Activated naive CD8-positive, alpha-beta T cell (primary cell): Measurements from ENCODE around the gene DAP.
"Not testable (repeated sequence)": the region's sequence is repeated elsewhere in the genome, so short reads cannot be mapped to it uniquely, and the experiment has no call there.

Experiments
- H3K27ac Mint-ChIP-seq: one replicate; pipeline ENCODE4 v1.8.0; 2021; ENCODE audit warnings: mixed read lengths
- H3K27me3 Mint-ChIP-seq: one replicate; pipeline ENCODE4 v1.8.0; 2021; ENCODE audit warnings: mixed read lengths
- H3K36me3 Mint-ChIP-seq: one replicate; pipeline ENCODE4 v1.8.0; 2021; ENCODE audit warnings: mixed read lengths
- H3K4me1 Mint-ChIP-seq: one replicate; pipeline ENCODE4 v1.8.0; 2021; ENCODE audit warnings: low read depth, mixed read lengths
- H3K4me3 Mint-ChIP-seq: one replicate; pipeline ENCODE4 v1.8.0; 2021; ENCODE audit warnings: mild to moderate bottlenecking, mixed read lengths
- H3K9me3 Mint-ChIP-seq: one replicate; pipeline ENCODE4 v1.8.0; 2021; ENCODE audit warnings: low read depth, mixed read lengths

DAP gene

DNA sequence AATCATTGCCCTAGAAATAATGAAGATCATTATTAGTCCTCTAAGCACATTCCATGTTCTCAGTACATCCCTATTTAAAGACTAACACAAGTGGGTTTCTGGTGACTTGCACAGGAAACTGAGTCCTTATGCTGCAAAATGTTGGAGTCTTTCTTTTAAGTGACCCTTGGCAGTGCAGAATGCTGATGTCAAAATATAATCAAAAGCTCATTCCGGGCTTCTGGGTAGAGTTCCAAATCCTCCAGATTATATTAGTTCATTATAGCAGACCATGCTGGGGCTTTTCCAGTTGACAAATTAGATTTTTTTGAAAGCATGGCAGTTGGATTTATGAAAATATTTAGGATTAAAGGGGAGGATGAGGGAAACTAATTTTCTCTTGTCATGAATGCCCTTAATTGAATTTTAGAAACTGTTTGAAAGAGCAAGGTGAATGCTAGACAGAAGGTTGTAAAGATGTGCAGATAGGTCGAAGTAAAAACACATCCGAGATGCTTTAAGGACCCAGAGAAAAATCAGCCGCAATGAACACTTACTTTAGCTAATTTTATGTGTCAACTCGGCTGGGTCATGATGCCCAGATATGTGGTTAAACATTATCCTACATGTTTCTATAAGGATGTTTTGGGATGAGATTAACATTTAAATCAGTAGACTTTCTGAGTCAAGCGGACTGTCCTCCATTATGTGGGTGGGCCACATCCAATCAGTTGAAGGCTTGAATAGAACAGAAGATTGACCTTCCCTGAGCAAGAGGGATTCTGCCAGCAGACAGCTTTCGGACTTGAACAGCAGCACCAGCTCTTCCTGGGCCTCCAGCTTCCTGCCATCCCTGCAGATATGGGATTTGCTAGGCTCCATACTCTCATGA, 88.7 kb downstream of the DAP start:
- H3K9me3 Mint-ChIP-seq, result peaks cover 6% of the 10 kb centered on the region
- no peaks in the 10 kb centered on the region for H3K4me1 Mint-ChIP-seq
- no peaks in the 10 kb centered on the region for H3K27me3 Mint-ChIP-seq
- no peak overlapping the region for H3K27ac Mint-ChIP-seq
- no peak overlapping the region for H3K4me3 Mint-ChIP-seq
- peaks cover 5% of the 10 kb centered on the region for H3K36me3 Mint-ChIP-seq

DNA sequence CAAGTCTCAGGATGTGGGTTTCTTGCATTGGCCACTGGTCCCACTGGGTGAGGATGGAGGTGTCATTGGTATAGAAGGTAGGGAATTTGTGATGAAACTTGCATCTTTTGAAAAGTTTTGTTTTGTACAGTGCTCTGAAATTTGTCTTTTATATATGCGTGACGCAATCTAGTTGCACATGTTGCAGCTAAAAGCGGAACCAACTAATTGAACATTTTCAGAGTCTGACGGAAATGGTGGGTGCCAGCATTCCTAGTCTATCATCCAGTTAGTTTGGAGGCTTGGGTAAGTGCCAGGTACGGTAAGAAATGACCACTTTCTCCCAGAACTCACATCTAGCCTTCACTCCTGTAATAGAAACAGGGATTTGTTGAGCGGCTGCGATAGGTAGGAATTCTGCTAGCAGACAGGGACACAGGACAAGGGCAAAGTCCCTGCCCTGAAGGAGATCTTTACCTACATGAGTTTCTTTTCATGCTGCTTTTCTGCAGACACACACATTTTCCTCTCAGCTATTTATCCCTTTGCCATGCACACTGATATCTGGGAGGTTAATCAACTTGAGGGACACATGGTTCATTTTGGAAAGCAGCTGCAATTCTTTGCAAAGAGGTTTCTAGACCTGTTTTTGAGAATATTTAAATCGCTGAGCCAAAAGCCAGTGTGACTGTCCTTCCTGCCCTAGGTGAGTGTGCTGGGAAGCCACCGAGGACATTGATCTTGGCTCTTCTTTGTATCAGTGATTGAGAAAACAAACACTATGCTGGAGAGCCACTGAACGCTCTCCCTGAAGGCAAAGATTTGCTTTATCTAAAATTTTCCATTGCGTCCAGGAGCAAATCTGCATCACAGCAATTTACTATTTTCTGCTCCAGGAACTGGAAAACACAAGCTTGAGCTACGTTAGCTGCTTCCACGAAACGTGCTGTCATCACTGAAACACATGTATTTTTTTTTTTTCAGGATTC, 89.7 kb downstream of the DAP start:
- H3K27me3 Mint-ChIP-seq, result no peaks in the 10 kb centered on the region

DNA sequence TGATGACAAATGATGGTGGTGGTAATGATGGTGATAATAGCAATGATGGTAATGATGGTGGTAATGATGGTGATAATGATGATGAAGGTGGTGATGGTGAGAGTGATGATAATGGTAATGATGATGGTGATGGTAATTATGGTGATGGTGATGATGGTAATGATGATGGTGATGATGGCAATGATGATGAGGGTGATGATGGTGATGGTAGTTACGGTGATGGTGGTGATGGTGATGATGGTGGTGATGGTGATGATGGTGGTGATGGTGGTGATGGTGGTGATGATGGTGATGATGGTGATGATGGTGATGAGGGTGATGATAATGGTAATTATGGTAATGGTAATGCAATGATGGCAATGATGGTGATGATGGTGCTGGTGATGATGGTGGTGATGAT, 91.1 kb downstream of the DAP start:
- Mint-ChIP-seq H3K4me1 (no peaks in the 10 kb centered on the region), H3K9me3 (no peaks in the 10 kb centered on the region), H3K27me3 (no peaks in the 10 kb centered on the region), H3K27ac (no peak overlapping the region), H3K36me3 (no peaks in the 10 kb centered on the region), H3K4me3 (no peak overlapping the region)

More for the DNA sequence above, 89.7 kb downstream of the DAP start:
- Mint-ChIP-seq H3K9me3 (no peaks in the 10 kb centered on the region), H3K36me3 (no peaks in the 10 kb centered on the region), H3K4me1 (no peaks in the 10 kb centered on the region), H3K27ac (no peak overlapping the region), H3K4me3 (no peak overlapping the region)

DNA sequence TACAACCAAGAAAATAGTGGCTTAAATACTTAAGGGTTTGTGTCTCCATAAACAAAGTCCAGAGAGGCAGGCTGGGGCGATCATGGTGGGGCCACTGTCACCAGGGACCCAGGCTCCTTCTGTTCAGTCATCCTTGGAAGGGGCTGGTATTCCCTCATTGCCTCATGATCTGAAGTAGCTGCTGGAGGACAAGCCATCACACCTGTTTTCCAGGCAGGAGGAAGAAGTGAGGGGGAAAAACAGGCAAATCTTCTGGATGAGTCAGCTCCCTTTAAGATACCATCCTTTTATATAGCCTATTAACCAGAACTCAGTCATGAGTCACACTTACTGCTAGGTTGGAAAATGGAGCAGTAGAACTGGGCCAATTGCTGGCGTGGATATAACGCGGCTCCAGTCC, 92.3 kb downstream of the DAP start:
- Mint-ChIP-seq H3K27me3 (no peaks in the 10 kb centered on the region), H3K27ac (no peak overlapping the region), H3K9me3 (no peaks in the 10 kb centered on the region), H3K36me3 (no peaks in the 10 kb centered on the region), H3K4me1 (no peaks in the 10 kb centered on the region), H3K4me3 (no peak overlapping the region)

DNA sequence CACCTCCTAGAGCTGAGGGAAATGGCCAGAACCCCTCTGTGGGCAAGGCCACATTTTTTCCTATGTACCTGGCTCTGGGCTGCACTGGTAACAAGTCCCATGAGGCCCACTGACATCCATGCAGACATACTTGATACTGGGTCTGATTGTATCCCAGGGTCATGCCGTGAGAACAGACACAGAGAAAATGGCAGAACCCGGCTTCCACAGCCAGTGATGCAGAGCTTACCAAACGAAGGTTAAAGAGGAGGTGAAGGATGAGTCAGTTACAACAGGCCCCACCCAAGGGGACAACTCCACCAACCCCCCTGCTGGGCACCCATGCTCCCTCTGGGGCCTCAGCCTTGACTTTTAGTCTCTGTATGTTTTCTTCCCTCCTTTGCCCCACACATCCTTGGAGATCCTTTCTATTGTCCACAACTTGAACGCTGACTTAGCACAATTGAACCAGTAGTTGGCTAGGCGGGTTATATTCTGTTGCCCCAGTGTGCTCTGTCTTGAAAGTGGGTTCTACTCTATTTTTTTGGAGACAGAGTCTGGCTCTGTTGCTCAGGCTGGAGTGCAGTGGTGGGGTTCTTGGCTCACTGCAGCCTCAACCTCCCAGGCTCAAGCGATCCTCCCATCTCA, 93.5 kb downstream of the DAP start:
- no peaks in the 10 kb centered on the region for H3K27me3 Mint-ChIP-seq

DNA sequence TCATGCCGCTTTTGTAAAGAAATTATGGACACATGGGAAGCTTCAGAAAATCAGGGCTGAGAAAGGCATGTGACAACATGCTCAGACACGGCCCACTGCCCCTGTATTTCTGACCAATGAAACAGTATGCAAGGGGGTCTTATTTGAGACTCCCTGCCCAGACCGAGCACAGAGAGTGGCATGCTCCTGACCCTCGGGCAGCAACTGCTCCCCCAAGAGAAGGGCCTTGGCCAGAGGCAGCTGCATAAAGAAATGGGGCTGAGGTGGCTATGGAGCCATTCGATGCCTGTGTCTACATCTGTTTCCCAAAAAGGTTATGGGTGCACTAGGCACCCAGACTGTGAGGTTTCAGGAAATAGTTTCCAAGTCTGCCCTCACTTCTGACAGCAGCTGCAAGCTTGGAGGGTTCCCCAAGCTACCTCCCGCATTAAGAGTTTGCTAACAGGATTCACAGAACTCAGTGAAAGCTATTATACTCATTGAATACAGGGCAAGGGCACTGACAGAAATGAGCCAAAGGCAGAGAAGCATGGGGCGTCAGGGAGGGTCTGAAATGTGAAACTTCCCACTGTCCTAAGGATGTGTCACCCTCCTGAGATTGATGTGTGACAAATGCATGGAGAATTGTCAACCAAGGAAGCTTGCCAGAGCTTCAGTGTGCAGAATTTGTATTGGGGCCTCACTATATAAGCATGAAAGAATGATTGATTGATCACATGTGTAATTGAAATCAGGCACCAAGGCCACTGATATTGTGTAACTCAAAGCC, 94.3 kb downstream of the DAP start:
- no peaks in the 10 kb centered on the region for H3K4me1 Mint-ChIP-seq
- H3K27ac Mint-ChIP-seq, result no peak overlapping the region
- no peak overlapping the region for H3K4me3 Mint-ChIP-seq
- no peaks in the 10 kb centered on the region for H3K36me3 Mint-ChIP-seq
- no peaks in the 10 kb centered on the region for H3K27me3 Mint-ChIP-seq
- H3K9me3 Mint-ChIP-seq, result no peaks in the 10 kb centered on the region

More for the DNA sequence above, 93.5 kb downstream of the DAP start:
- Mint-ChIP-seq H3K27ac (no peak overlapping the region), H3K9me3 (no peaks in the 10 kb centered on the region), H3K4me1 (no peaks in the 10 kb centered on the region), H3K4me3 (no peak overlapping the region), H3K36me3 (no peaks in the 10 kb centered on the region)

DNA sequence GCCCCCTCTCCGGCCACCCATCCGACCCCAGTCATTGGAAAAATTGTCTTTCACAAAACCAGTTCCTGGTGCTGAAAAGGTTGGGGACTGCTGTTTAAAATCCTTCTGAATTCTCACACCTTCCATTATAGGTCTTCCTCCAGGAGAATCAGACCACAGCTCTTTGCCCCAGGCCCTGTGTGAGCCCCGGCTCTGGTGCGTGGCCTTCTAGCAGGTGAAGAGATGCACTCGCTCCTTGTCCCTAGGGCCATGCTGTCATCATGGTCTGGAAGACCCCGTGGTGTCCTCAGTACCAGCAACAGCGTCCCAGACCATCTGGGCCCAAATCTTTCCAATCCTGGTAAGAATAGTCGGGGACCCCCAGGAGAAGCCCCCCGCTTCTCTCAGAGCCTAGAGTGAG, 95.2 kb downstream of the DAP start:
- H3K36me3 Mint-ChIP-seq, result no peaks in the 10 kb centered on the region
- H3K9me3 Mint-ChIP-seq, result no peaks in the 10 kb centered on the region
- H3K4me1 Mint-ChIP-seq, result no peaks in the 10 kb centered on the region
- no peaks in the 10 kb centered on the region for H3K27me3 Mint-ChIP-seq
- no peak overlapping the region for H3K4me3 Mint-ChIP-seq
- H3K27ac Mint-ChIP-seq, result no peak overlapping the region

DNA sequence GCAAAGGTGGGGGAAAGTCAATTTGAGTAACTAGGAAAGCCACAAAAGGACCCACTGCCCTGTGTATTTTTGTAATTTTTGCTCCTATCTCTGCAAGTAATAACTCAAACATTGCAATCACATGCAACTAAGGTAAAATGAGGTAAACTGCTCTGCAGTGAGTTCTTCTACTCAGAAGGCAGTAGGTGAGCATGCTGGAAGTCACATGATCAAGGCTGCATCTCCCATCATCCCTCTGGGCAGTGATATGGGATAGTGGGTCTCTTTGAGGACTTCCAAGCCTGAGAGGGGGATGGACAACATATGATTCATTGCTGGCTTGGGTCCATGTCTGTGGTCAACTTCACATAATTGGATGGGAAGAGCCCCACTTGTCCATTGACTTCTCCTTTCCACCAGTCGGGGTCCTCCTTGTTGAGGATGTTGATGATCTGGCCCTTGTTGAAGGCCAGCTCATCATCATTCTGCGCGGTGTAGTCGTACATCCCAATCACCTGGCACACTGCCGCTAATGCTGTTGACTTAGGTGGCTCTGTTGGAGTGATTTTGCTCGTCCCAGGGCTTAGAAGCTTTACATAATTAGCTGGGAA, 96.8 kb downstream of the DAP start:
- not testable (repeated sequence) for H3K9me3 Mint-ChIP-seq, H3K4me3 Mint-ChIP-seq, H3K27me3 Mint-ChIP-seq, H3K36me3 Mint-ChIP-seq, H3K27ac Mint-ChIP-seq, H3K4me1 Mint-ChIP-seq

DNA sequence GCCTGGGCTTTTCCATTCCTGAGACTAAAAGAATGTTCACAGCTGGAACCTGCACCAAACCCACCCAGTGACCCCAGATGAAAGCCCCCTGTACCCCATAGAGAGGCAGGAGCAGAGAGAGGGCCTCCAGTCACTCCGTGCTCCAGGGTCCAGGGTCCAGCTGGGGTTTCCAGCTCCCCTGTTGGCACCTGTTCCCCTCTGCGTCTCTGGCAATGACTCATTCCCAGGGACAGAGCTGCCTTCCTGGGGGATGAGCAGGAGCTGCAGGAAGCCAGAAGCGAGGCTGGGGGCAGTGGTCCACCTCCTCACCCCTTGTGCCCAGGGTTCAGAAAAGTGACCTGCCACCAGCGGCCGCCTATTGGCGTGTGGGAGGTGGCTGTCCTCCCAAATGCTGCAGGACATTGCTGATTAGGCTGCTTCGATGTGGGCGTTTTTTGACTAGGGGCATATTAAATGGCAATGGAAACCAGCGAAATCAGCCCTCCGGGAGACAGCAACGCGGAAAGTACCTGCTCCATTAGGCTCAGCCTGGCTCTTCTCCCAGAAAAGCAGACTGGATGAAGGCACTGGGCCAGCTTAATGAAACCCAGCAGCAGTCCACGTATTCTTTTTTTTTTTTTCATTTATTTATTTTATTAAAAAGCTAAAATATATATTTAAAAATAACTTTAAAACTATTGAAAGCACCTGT, 97.4 kb downstream of the DAP start:
- Mint-ChIP-seq H3K4me3 (no peak overlapping the region), H3K36me3 (no peaks in the 10 kb centered on the region), H3K27me3 (no peaks in the 10 kb centered on the region), H3K9me3 (no peaks in the 10 kb centered on the region), H3K27ac (no peak overlapping the region), H3K4me1 (no peaks in the 10 kb centered on the region)

DNA sequence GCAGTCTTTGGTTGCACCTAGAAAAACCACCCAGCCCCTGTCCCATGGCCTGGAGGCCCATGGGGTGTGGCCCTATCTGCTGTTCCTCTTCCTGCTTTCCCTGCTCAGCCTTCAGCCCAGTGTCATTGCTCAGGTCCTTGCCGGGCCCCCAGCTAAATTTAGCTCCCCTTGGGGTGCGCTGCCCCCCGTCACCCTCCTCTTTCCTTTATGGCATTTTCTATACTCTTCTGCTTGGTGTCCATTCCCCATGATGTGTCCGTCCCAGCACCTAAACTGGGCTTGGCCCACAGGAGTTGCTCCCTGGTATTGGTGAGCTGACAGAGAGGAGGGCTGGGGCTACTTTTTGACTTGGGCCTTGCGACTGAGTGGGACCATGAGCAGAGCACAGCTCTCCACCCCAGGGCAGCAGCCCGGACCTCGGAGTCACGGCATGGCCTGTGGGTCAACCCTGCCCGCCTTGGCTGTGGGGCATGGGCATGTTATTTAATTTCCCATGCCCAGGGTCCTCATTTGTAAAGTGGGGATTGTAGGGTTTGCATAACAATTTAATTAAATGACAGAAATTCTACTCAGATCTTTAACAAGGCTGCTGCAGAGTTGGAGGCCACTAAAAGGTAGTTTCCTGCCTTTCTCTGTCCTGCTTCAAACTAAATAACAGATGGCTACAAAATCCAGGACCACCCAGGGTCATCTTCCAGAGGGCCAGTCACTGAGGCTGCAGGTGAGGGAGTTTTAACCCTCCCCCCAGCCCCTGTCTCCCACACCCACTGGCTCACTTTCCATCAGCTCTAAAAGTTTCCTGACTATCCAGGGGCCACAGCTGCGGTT, 98.2 kb downstream of the DAP start:
- Mint-ChIP-seq H3K9me3 (no peaks in the 10 kb centered on the region), H3K36me3 (no peaks in the 10 kb centered on the region), H3K27me3 (no peaks in the 10 kb centered on the region), H3K27ac (no peak overlapping the region), H3K4me1 (no peaks in the 10 kb centered on the region), H3K4me3 (no peak overlapping the region)

DNA sequence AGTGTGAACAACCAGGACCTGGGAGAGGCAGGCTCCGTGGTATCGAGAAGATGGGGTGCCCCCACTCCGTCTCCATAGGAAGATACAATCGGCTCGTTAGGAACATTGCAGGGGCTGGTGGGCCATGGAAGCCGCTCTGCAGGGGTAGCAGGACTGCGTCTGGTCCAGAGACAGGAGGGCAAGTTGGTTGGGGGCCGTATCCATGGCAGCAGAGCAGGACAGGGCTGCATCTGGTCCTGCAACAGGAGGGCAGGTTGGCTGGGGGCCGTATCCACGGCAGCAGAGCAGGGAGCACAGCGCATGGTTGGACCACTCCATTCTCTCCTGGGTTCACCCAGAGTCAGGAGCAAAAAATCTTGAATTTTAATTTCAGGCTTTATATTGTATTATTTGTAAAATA, 99.0 kb downstream of the DAP start:
- Mint-ChIP-seq H3K36me3 (no peaks in the 10 kb centered on the region), H3K4me1 (no peaks in the 10 kb centered on the region), H3K27me3 (no peaks in the 10 kb centered on the region), H3K9me3 (no peaks in the 10 kb centered on the region), H3K4me3 (no peak overlapping the region), H3K27ac (no peak overlapping the region)

DNA sequence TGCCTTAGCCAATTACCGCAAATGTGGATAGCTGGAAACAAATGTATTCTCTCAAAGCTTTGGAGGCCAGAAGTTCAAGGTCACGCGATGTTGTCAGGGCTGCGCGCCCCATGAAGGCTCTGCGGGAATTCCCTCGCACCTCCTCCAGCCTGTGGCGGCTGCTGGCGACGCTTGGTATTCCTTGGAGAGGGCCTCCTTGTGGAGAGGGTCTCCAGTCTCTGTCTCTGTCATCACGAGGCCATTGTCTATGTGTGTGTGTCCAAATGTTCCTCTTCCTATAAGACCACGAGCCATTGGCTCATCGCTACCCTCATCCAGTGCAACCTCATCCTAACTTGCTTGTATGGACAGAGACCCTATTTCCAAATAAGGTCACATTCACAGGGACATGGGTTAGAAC, 99.6 kb downstream of the DAP start:
- Mint-ChIP-seq H3K9me3 (no peaks in the 10 kb centered on the region), H3K4me1 (no peaks in the 10 kb centered on the region), H3K27me3 (no peaks in the 10 kb centered on the region), H3K27ac (no peak overlapping the region), H3K4me3 (no peak overlapping the region), H3K36me3 (no peaks in the 10 kb centered on the region)

DNA sequence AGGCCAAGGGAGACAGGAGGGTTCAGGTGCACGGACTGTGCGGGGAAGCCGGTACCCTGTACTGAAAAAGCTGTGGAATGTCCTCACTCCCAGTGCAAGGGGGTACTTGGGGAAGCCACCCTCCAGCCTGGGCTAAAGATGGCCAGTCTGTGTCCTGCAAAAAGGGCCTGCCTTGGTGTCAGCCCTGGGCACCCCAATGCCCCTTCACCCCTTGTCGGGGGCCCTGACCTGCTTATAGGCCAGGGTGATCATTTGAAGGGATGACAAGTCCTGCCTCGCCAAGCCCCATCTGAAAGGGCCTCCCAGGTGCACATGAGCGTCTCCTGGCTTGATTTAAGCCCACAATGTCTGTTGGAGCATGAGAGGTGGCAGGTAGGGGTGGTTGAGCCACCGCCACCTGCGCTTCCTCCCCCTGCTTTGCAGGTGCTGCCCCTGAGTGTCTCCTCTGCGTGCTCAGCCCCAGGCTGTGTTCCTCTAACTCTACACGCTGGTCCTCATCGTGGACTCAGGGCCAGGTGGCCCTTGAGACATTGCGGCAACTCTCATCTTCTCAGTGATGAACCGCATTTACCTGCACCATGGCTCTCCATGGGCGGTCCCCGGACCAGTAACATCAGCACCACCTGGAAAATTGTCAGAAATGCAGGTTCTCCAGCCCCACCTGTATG, 100.2 kb downstream of the DAP start:
- no peaks in the 10 kb centered on the region for H3K27me3 Mint-ChIP-seq
- no peaks in the 10 kb centered on the region for H3K9me3 Mint-ChIP-seq
- no peaks in the 10 kb centered on the region for H3K36me3 Mint-ChIP-seq
- H3K4me3 Mint-ChIP-seq, result no peak overlapping the region
- H3K27ac Mint-ChIP-seq, result no peak overlapping the region
- no peaks in the 10 kb centered on the region for H3K4me1 Mint-ChIP-seq
